GM18517 (cell line): ENCODE data around the gene RBBP8NL.

Experiments used
- ATAC-seq: cut with Tn5 transposase; IDR thresholded peaks from one replicate; pipeline ENCODE4 v1.9.1; 2021; ENCODE audit warnings: mild to moderate bottlenecking, moderate library complexity; ENCODE audit not compliant: unreplicated experiment

RBBP8NL gene

GRCh38 chr20:62363920-62364851 lies 63.2 kb downstream of the RBBP8NL start:
- no peak for ATAC-seq

- ATAC-seq = no peak
Measured at GRCh38 chr20:62362991-62363919, 64.1 kb downstream of the RBBP8NL start.

- ATAC-seq = no peak
Measured at GRCh38 chr20:62362590-62362940, 64.8 kb downstream of the RBBP8NL start.

GRCh38 chr20:62361799-62362589 lies 65.3 kb downstream of the RBBP8NL start:
- ATAC-seq = no peak

GRCh38 chr20:62360854-62361798 lies 66.2 kb downstream of the RBBP8NL start:
- ATAC-seq = no peak
